ENCODE measurements around the gene MYH11.
"Not testable (repeated sequence)": the region's sequence is repeated elsewhere in the genome, so short reads cannot be mapped to it uniquely, and the experiment has no call there.

The MYH11 gene

GRCh38 chr16:15735610-15736009 is 121.2 kb downstream of the MYH11 start:
- no peaks in the 10 kb centered on the region for H3K9me3 ChIP-seq
- no peak overlapping the region for H3K27ac ChIP-seq
- peaks cover 55% of the 10 kb centered on the region for H3K36me3 ChIP-seq
- H3K4me1 ChIP-seq (ENCODE audit: control insufficient read depth in 1 of 2, insufficient read depth in 1 of 2, low read depth in 1 of 2, low read length in 1 of 2) = no peaks in the 10 kb centered on the region
- no peak overlapping the region for H3K4me3 ChIP-seq (ENCODE audit: low read depth in 1 of 2, low read length in 1 of 2)
- no peaks in the 10 kb centered on the region for H3K27me3 ChIP-seq
- no peak for TF ChIP-seq CTCF (IDR thresholded peaks at IDR 0.05)

DNA sequence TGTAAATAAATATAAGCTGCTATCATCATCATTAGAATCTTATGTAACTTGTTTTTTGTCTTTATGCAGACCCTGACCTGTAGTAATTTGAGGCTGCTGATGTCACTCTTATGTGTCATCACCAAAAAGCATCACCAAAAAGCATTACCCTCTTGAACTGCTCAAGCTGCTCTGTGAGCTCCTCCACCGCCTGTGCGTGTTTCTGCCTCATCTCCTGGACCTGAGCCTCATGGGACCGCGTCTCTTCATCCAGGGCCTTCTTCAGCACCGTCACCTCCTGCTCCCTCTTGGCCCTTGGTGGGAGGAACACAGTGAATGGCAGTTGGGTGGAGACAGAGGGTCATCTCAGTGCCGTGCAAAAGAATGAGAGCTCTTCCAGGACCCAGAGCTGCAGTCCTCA is 124.4 kb downstream of the MYH11 start:
- H3K4me3 ChIP-seq (ENCODE audit: low read depth in 1 of 2, low read length in 1 of 2) = no peak overlapping the region
- H3K4me1 ChIP-seq (ENCODE audit: control insufficient read depth in 1 of 2, insufficient read depth in 1 of 2, low read depth in 1 of 2, low read length in 1 of 2) = no peaks in the 10 kb centered on the region
- no peak for TF ChIP-seq CTCF (IDR thresholded peaks at IDR 0.05)
- H3K27ac ChIP-seq = no peak overlapping the region
- H3K27me3 ChIP-seq = no peaks in the 10 kb centered on the region
- peaks cover 60% of the 10 kb centered on the region for H3K36me3 ChIP-seq
- no peaks in the 10 kb centered on the region for H3K9me3 ChIP-seq

DNA sequence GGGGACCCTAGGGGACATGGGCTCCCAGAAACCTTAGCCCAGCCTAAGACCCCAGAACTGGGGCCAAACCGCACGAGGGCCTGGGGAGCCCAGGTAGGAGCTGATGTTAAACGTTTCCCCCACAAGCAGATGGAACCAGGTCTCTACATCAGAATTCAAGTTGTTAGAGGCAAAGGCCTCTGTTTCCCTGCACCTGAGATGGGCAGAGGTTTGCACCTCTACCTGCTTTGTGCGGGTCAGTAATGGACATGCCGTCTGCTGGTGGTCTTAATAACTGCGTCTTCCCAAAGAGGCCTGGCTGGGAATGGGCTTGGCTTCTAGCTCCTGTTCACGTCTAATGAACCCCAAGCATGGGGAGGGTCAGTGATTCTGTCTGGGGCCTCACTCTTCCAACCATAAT is 127.7 kb downstream of the MYH11 start:
- Histone ChIP-seq H3K4me3 (ENCODE audit: low read depth in 1 of 2, low read length in 1 of 2) (no peak overlapping the region), H3K27me3 (no peaks in the 10 kb centered on the region), H3K4me1 (ENCODE audit: control insufficient read depth in 1 of 2, insufficient read depth in 1 of 2, low read depth in 1 of 2, low read length in 1 of 2) (no peaks in the 10 kb centered on the region), H3K36me3 (peaks cover 60% of the 10 kb centered on the region), H3K9me3 (no peaks in the 10 kb centered on the region), H3K27ac (no peak overlapping the region)
- no peak for TF ChIP-seq CTCF (IDR thresholded peaks at IDR 0.05)

DNA sequence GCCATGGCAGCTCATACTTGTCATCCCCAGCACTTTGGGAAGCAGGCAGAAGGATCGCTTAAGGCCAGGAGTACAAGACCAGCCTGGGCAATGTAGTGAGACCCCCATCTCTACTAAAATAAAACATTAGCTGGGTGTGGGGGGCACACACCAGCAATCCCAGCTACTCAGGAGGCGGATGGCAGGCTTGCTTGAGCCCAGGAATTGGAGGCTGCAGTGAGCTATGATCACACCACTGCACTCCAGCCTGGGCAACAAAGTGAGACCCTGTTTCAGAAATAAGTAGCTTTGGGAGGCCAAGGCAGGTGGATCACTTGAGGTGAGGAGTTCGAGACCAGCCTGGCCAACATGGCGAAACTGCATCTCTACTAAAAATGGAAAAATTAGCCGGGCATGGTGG is 129.1 kb downstream of the MYH11 start:
- H3K4me1 ChIP-seq (ENCODE audit: control insufficient read depth in 1 of 2, insufficient read depth in 1 of 2, low read depth in 1 of 2, low read length in 1 of 2); H3K27me3 ChIP-seq; H3K9me3 ChIP-seq; H3K4me3 ChIP-seq (ENCODE audit: low read depth in 1 of 2, low read length in 1 of 2); H3K27ac ChIP-seq: not testable (repeated sequence)
- peaks cover 61% of the 10 kb centered on the region for H3K36me3 ChIP-seq

- Histone ChIP-seq H3K9me3 (no peaks in the 10 kb centered on the region), H3K36me3 (peaks cover 69% of the 10 kb centered on the region), H3K27ac (no peak overlapping the region), H3K27me3 (no peaks in the 10 kb centered on the region), H3K4me1 (ENCODE audit: control insufficient read depth in 1 of 2, insufficient read depth in 1 of 2, low read depth in 1 of 2, low read length in 1 of 2) (no peaks in the 10 kb centered on the region), H3K4me3 (ENCODE audit: low read depth in 1 of 2, low read length in 1 of 2) (no peak overlapping the region)
- no peak for TF ChIP-seq CTCF (IDR thresholded peaks at IDR 0.05)
Observed at GRCh38 chr16:15726715-15727114, 130.1 kb downstream of the MYH11 start.

- no peaks in the 10 kb centered on the region for H3K27me3 ChIP-seq
- no peak overlapping the region for H3K27ac ChIP-seq
- peaks cover 79% of the 10 kb centered on the region for H3K36me3 ChIP-seq
- no peak for TF ChIP-seq CTCF (IDR thresholded peaks at IDR 0.05)
- H3K4me1 ChIP-seq (ENCODE audit: control insufficient read depth in 1 of 2, insufficient read depth in 1 of 2, low read depth in 1 of 2, low read length in 1 of 2) = no peaks in the 10 kb centered on the region
- no peak overlapping the region for H3K4me3 ChIP-seq (ENCODE audit: low read depth in 1 of 2, low read length in 1 of 2)
- no peaks in the 10 kb centered on the region for H3K9me3 ChIP-seq
Observed at GRCh38 chr16:15725641-15726240, 131.1 kb downstream of the MYH11 start.
